Stimulated activated CD8-positive, alpha-beta memory T cell treated with anti-CD3 and anti-CD28 coated beads, Interleukin-12 subunit alpha, Interleukin-12 subunit beta, amount 100 ng/mL, for 24 hours (primary cell): ENCODE results near the gene C6orf132.

Experiments used
- DNase-seq: peaks from one replicate; pipeline ENCODE4 v3.0.0-alpha.2; 2020; ENCODE audit errors: extremely low read depth

Gene C6orf132

DNA sequence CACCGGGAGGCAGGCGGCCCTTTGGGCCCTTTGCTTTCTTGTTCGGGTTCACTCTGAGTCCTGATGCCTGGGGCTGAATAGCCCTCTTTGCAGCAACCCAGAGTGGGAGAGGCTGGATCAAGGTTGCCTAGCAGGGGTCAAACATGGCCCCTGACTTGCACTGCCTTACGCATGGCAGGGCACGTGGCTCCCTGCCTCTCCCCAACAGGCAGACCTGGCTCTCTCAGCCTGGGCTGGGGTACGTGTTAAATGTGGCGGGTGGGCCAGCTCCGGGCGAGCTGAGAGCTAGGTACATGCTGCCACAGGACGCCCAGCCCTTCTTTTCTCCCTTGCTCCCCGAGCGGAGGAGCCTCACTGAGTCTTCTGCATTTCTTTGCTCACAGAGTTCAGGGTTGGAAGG lies 7.3 kb downstream of the C6orf132 start:
- DNase-seq = no peak

DNA sequence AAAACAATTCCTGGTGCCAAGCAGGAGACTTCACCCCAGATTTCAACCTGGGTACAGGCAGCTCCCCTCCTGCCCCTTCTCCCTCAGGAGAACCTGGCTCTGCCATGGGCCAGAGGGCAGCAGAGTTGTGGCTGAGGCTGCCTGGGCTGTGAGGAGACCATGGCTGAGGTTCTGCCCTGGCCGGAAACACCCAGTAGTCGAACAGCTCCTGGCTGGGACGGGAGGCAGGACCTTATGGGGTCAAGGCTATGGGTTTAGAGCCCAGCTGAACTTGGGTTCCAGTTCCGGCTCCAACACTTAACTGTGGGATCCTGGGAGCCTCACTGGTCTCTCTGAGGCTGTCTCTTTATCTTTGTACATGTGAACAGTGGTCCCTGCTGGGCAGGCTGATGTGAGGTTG lies 8.5 kb downstream of the C6orf132 start:
- no peak for DNase-seq

DNA sequence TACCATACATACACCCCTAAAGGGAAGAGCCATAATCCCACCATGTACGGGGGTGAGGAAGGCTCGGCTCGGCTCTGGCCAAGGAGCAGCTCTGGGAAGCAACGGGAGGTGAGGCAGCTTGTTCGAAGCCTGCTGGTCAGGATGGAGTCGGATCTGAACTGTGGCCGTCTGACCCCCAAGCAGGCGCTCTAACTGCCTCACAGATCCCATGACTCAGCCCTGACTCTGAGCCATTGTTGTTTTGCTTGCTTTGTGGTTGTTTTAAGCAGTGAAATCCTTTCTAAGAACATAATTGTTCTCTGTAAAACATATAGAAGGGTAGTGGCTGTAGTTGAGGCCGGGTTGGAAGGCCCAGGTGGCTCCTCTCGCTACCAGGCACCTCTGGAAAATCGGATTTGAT lies 10.9 kb downstream of the C6orf132 start:
- no peak for DNase-seq

DNA sequence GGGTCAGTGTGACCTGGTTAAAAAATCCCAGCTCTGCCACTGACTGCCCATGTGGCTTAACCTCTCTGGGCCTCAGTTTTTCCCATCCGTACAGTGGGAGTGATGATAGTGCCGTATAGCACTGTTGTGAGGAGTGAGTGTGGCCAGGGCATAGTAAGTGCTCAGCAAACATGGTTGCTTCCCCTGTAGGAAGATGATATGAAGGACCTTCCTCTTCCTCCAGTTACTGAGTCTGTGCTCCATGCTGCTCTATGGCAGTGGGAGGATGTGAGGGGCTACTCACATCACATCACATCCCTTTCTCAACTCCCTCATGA lies 13.1 kb downstream of the C6orf132 start:
- DNase-seq = no peak

DNA sequence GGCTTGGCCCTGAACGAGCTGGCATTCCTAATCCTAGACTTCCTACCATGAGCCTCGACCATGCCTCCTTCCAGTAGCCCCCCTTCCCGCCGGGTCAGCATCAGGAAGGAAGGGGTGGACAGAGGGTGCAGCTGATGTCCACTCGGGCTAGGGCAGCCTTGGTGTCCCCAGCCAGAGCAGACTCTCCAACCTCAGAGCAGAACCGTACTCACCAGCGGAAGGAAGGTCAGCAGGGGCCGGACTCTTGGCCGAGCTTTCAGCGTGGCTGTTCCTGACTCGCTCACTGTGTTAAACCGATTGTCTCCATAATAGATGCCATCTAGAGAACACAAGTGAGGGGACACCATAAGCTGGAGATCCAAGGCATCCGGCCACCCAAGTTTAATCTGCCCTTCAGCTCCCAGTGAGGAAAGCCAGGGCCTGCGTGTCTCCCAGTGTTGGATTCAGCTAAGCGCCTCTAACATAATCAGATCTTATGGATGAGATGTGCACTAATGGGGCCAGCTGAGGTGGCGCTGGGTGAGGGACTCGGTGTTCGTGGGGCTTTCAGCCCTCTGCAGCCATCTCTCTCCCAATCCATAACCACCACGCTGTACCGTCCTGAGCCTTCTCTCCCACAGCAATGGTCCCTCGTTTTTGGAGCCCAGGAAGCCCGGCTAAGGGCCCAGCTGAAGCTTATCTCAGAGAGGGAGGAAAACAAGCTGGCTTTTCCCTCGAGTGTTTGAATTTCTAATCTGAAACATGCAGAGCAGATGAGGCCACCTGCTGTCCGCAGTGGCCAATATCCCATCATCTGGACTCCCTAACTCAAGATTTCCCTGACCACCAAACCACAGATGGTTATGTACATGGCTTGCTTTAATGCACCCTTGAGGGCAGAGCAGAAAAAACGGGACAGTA lies 13.7 kb downstream of the C6orf132 start:
- no peak for DNase-seq

DNA sequence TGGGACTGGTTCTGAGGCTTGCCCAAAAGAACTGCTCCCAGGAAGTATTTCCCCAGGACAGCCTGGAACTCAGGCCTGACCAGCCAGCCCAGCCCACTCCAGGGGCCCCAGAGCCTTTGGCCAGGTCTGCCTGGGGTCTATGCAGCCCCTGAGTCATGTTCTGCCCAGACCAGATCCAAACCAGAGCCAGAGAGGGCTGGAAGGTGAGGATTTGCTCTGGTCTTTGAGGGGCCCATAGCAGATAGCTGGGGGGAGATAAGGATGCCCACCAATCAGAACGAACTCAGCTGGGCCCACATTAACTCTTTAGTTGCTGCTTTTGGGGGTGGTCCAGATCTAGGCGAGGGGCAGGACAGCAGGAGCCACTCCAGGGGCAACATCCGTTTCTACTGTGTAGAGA lies 16.8 kb downstream of the C6orf132 start:
- DNase-seq = no peak

DNA sequence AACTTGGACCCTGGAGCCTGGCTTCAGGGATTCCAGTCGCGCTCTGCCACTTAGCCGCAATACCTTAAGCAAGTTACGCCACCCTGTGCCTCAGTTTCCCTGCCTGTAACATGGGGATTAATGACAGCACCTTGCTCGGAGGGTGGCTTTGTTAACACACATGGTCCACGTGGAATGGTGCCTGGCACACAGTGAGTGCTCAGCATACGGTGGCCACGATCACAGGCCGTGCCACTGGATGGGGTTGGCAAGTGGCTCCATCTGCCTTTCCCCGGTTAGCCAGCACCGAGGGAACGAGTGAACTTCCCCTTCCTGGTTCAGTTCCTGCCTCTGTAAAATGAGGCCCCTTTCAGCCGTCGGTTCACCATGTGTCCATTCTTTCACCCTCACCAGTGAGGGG lies 17.2 kb downstream of the C6orf132 start:
- DNase-seq = no peak

DNA sequence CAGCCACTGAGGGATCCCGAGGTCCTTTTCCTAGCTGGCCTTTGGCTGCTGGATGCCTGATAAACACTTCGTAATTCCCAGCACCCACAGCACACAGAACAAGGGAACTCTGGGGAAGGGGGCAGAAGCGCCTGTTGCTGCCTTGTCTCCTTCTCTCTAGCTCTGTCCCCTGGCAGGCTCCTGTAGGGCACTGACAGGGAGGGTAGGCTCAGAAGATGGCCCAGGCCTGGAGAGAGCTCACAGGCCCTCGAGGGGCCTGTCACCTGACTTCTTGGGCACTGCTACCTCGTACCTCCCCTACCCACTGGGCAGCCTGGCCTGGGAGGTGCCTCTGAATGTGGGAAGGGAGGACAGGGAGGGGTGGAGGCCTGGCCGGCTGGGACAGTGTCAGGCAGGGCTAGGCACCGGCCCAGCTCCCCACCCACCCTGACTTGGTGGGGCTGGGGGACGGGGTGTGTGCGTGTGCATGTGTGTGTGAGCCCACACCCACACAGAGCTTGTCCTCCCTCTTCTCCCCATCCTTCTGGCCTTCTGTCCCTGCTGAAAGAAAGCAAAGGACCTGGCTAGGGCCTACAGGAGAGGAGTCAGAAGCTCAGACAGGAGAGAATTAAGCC lies 18.1 kb downstream of the C6orf132 start:
- DNase-seq = no peak

DNA sequence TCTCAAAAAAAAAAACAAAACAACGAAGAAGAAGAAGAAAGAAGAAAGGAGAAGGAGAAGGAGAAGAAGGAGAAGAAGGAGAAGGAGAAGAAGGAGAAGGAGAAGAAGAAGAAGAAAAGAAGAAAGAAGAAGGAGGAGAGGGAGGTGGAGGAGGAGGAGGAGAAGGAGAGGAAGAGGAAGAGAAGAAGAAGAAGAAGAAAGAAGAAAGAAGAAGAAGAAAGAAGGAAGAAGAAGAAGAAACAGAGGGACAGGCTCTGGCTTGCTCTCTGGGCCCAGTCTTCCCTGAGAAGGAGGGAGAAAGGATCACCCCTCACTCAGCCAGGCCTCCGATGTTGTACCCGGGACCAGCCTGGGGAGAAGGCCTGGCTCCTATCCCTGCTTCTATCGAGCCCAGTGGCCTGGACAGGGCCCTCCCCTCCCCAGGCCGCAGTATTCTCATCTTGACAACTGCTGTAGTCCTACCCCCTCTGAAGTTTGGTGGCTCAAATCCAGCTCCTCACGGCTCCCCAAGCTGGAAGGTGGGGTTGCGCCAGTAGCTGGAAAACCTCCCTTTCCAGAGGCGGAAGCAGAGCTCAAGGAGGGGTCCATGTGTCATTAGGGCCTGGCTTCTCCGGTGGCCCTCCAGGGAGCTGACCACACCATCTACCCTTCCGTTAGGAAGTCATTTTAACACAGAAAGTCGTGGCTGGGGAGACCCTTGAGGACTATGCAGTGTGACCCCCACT lies 18.9 kb downstream of the C6orf132 start:
- DNase-seq = no peak

DNA sequence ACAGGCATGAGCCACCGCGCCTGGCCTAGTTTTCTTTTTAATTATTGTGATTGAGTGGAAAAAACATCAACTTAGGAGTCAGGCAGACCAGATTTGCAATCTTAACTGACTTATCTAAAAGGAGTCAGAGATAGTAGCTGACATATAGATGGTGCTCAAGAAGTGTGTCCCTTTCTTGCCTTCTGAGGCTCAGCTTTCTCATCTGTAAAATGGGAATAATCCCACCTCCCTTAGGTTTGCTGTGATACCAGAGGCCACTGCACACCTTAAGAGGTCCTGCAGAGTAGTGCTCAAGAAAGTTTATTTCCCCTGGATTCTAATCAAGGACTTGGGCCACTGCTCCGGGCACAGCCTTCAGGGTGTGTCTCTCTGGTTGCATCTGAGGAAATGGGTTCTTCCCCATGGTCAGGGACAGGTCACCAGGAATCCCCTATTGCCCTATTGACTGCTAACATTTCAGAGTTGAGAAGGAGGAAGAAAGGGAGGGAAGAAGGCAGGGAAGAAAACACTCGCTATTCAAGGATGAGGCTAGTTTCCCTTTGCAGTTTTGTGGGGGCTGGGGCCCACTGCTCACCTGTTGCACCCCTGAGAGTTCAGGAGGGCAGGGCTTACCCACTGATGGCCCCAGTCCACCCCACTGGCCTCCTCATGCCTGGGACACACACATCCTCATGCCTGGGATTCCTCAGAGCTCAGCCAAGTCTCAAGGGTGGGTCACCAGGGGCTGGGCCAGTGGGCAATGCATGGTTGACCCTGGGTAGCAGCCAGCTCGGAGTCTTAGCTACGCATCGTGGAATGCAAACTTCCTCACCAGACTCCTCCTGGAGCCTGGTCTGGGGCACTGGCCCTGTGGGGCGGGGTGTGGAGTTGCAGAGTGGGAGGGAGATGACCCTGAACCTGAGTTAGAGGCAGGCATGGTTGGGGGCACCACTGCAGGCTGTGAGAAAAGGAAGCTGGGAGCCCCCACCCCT lies 21.2 kb downstream of the C6orf132 start:
- no peak for DNase-seq

DNA sequence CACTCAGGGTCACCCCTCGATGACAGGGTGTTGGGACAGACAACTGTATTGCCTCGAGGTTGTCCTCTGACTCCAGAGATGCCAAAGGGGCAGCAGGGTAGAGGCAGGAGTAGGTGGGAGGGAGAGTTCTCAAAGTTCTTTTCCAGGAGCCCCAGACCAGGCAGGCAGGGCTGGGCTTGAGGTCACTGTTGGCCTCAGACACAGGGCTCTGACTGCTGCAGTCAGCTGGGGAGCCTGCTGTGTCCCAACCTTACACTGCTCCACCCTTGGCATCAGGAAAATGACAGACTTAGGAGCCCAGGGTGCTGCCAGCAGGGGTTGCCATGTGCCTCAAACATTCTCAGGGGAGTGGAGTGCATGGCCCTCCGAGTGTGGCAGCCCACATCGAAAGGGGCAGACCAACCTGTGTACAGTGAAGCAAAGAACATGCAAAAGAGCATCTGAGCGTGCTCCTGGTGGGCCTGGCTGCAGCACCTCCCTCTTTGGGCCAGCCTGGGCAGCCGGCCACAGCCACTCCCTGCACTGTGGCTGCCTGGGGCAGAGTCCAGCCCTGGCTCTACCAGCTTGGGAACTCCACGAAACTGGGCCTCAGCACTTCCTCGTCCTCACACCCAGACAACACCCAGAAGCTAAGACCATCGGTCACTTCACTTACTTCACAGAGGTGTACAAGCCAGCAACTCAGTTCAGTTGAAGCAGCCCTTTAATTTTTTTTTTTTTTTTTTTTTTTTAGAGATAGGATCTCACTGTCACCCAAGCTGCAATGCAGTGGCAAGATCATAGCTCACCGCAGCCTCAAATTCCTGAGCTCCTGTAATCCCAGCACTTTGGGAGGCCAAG lies 24.0 kb downstream of the C6orf132 start:
- DNase-seq = no peak

DNA sequence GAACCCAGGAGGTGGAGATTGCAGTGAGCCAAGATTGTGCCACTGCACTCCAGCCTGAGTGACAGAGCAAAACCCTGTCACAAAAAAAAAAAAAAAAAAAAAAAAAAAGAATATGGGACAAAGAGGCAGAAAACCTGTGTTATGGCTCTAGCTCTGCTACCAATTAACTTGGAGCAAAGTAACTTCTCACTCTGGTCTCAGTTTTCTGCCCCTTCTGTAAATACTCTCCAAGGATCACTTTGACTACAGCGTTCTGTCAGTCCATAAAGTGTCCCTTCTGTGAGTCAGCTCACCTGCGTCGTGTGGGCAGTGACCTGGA lies 24.6 kb downstream of the C6orf132 start:
- no peak for DNase-seq

DNA sequence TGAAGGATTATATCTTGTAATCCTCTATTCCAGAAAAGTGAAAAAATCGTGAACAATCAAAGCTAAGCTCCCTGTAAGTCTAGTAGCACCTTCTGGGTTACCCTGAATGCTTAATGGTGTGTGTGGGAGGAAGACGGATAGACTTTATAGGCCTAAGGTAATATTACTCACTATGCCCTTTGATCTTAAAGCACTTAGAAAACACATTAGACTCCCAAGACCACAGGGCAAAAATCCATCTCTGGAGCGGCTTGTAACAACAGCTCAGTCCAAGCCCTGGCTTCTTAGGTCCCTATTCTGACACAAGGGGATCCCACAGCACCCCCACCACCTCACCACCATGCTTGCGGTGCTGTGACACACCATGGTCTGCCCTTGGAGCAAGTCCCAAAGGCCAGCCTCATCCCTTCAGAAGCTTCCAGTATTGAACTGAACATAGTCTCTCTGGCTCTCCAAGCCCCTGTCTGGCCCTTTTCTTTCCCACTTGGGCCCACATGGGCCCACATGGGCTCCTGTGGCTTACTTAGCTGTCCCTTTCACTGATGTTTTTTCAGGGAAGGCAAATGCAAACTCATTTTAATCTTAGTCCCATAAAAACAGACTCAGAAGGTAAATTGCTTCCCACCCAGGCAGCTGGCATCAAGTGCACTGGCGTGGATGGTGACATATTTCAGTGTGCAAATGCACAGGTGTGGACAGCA lies 28.3 kb downstream of the C6orf132 start:
- no peak for DNase-seq

DNA sequence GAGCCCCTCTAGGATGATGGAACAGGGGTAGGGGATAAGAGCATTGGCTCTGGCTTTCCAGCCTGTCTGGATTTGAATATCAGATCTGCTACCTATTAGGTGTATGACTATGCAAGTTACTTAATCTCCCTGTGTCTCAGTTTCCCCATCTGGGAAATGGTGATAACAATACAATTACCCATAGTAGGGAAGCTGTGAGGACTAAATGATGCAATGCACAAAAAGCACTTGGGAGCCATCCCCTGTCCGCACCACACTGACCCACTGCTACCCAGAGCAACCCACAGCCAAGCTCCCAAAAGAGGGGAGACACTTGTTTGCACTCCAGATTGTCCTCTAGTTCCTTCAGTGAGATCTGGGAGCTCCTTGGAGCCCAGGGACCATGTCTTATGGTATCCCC lies 30.1 kb downstream of the C6orf132 start:
- DNase-seq = no peak

DNA sequence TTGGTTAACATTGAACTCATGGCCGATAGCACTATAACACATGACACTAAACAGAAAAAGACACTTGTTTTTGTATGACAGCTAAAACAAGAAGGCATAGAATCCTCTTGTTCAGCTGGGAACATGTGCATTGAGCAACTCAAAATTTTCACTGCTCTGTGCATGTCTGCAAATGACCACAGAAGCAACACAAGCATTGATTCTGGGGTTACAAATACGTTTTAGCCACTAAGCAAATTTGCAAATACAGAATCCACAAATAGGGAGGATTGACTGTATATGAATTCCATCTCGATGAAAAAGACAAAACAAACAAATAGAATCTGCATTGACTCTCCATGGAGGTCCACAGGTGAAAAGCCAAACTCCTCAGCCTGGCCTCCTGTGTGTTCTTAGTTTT lies 31.7 kb downstream of the C6orf132 start:
- no peak for DNase-seq

DNA sequence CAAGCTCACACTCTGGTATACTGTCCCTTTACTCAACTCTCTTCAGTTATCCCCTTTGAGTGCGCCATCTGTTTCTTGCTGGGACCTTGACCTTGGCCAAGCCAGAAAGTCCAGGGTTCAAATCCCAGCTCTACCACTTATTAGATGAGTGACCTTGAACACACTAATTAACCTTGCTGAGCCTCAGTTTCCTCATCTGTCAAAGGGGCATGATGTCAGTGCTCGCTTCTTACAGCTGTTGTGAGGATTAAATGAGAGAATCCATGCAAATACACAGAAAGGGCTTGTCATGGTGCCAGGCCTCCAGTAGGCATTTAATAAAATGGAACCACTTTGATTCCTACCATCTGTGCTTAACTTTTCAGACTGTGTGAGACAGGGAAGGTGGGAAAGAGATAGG lies 34.3 kb downstream of the C6orf132 start:
- no peak for DNase-seq

DNA sequence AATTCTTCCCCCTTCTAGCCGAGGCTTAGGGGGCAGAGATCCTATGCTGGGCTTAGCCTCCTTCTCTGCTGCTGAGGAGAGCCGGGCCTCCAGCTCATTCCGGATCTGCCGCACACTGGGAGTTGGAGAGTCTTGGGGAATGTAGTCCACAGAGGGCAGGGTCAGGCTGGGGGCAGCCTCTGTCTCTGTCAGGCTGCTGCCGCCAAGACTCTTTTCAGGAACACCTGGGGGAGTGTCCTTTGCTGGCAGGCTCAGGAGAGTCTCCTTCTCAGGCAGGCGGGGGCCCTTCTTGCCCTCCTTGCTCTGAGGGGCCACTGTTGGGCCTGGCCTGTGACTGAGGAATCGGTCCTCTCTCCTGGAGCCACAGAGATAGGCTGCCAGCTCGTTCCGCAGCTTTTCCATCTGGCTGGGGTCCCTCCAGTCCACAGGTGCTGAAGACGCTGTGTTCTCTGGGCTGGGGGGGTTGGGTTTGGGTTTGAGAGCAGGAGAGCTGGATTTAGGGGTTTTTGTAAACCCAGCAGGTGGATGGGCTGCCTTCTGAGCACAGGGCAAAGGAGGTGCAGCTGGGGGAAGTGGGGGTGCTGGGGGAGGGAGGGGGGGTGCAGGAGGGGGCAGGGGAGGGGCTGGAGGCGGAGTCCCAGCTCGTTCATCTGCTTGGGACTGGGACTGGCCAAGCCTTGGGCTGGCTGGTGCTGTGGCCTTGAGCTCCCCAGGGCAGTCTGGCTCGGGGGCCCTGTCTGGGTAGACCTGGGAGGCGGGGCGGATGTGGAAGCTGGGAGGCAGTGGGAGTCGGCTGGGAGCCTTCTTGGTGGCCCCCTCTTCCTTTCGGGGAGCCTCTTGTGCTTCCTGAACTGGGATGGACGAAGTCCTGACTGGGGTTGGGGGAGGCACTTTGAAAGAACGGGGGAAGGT lies 36.1 kb downstream of the C6orf132 start:
- DNase-seq = no peak

DNA sequence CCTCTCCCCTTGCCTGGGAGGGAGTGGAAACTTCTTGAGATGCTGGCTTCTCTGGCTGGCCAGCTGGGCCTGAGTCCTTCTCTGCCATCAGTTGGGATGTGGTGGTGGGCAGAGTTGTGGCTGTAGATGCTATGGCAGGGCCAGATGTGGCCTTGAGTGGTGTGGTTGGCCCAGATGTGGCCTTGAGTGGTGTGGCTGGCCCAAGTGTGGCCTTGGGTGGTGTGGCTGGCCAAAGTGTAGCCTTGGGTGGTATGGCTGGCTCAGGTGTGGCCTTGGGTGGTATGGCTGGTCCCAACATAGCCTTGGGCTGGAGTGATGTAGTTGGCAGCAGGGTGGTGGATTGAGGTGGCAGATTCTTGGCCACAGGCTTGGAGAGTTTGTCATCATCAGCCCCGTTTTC lies 36.7 kb downstream of the C6orf132 start:
- DNase-seq = no peak

DNA sequence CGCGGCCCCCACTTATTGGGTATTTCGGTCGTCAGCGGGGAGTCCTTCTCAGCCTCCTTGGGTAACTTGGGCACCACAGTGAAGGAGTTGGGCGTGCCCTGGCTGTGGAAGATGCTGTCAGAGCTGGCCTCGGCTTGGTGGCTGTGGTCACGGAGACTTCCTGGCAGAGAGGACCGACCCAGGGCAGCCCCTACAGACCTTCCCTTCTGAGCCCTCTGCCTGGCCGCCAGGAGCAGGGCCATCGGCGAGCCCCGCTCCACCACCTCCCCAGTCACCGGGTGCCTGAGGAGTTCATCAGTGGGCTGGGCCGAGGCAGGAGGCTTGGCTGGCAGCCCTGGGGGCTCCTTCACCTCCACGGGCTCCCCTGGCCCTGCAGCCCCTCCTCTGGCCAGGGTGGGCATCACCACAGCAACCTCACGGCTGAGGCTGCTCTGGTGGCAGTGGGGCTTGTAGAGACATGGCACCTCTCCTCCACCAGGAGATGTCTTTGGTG lies 37.2 kb downstream of the C6orf132 start:
- no peak for DNase-seq
